Mesenchymal stem cell (in vitro differentiated cells and primary cell): Measurements from ENCODE around the gene CNIH4.

Experiments
- DNase-seq: peaks from one replicate; pipeline ENCODE4 v3.0.0-alpha.2; 2013
- H2AFZ ChIP-seq: one replicate; pipeline ENCODE4 v1.6.1; 2013; ENCODE audit warnings: low read depth, mild to moderate bottlenecking, control low read depth, inconsistent platforms, low read length, moderate library complexity
- H2AK5ac ChIP-seq: 2 replicates; pipeline ENCODE4 v1.6.1; 2013; ENCODE audit warnings: low read length, moderate library complexity, mild to moderate bottlenecking, inconsistent platforms; ENCODE audit not compliant: severe bottlenecking
- H2BK120ac ChIP-seq: one replicate; pipeline ENCODE4 v1.6.1; 2013; ENCODE audit warnings: low read depth, mild to moderate bottlenecking, inconsistent platforms, low read length, moderate library complexity
- H2BK12ac ChIP-seq, 2 experiments: one replicate each; pipeline ENCODE4 v1.6.1; 2013; ENCODE audit warnings: inconsistent platforms in 2 of 2, low read length in 2 of 2, mild to moderate bottlenecking in 2 of 2, moderate library complexity in 2 of 2, control low read depth in 1 of 2
- H2BK15ac ChIP-seq: one replicate; pipeline ENCODE4 v1.6.1; 2013; ENCODE audit warnings: mild to moderate bottlenecking, low read depth, inconsistent platforms; ENCODE audit not compliant: poor library complexity, severe bottlenecking
- H2BK5ac ChIP-seq: 2 replicates; pipeline ENCODE4 v1.6.1; 2013; ENCODE audit warnings: low read depth, mild to moderate bottlenecking, low read length, control low read depth, inconsistent platforms; ENCODE audit not compliant: poor library complexity, severe bottlenecking
- H3K14ac ChIP-seq, 2 experiments: one replicate each; pipeline ENCODE4 v1.6.1; 2013; ENCODE audit warnings: inconsistent platforms in 2 of 2, low read length in 2 of 2, control low read depth in 1 of 2, mild to moderate bottlenecking in 1 of 2, moderate library complexity in 1 of 2
- H3K18ac ChIP-seq, 2 experiments: one replicate each; pipeline ENCODE4 v1.6.1; 2013; ENCODE audit warnings: inconsistent platforms in 2 of 2, low read length in 2 of 2, control low read depth in 1 of 2, low read depth in 1 of 2, mild to moderate bottlenecking in 1 of 2
- H3K23ac ChIP-seq, 2 experiments: one replicate each; pipeline ENCODE4 v1.6.1; 2013; ENCODE audit warnings: inconsistent platforms in 2 of 2, low read length in 2 of 2, mild to moderate bottlenecking in 2 of 2, moderate library complexity in 2 of 2, control low read depth in 1 of 2
- H3K27ac ChIP-seq: 2 replicates; pipeline ENCODE4 v1.5.1; 2013; ENCODE audit warnings: mild to moderate bottlenecking, moderate library complexity, low read length, control low read depth, inconsistent platforms; ENCODE audit not compliant: poor library complexity, severe bottlenecking
- H3K27me3 ChIP-seq, 2 experiments: 2 replicates each; pipeline versions ENCODE4 v1.6.1 to v1.7.0; 2013; ENCODE audit warnings: low read length in 2 of 2, mild to moderate bottlenecking in 2 of 2, moderate library complexity in 2 of 2, control low read depth in 1 of 2, inconsistent platforms in 1 of 2; ENCODE audit not compliant: control insufficient read depth in 1 of 2, insufficient read depth in 1 of 2
- H3K36me3 ChIP-seq, 2 experiments: 2 replicates each; pipeline versions ENCODE4 v1.6.1 to v1.7.0; 2013; ENCODE audit warnings: low read length in 2 of 2, control low read depth in 1 of 2, inconsistent platforms in 1 of 2, low read depth in 1 of 2, mild to moderate bottlenecking in 1 of 2; ENCODE audit not compliant: insufficient read depth in 2 of 2, control insufficient read depth in 1 of 2
- H3K4ac ChIP-seq, 2 experiments: one replicate each; pipeline ENCODE4 v1.6.1; 2013; ENCODE audit warnings: inconsistent platforms in 2 of 2, low read length in 2 of 2, mild to moderate bottlenecking in 2 of 2, moderate library complexity in 2 of 2, control low read depth in 1 of 2, low read depth in 1 of 2
- H3K4me1 ChIP-seq: 2 replicates; pipeline ENCODE4 v1.6.1; 2013; ENCODE audit warnings: low read depth, low read length, control low read depth; ENCODE audit not compliant: control insufficient read depth, insufficient read depth
- H3K4me2 ChIP-seq: 2 replicates; pipeline ENCODE4 v1.6.1; 2013; ENCODE audit warnings: low read length, mild to moderate bottlenecking, inconsistent platforms; ENCODE audit not compliant: poor library complexity, severe bottlenecking
- H3K4me3 ChIP-seq, 2 experiments: 2 replicates each; pipeline versions ENCODE4 v1.5.1 to v1.7.0; 2013; ENCODE audit warnings: low read length in 2 of 2, mild to moderate bottlenecking in 2 of 2, control low read depth in 1 of 2, low read depth in 1 of 2; ENCODE audit not compliant: insufficient read depth in 1 of 2
- H3K79me1 ChIP-seq: replicated peaks from 2 replicates; pipeline ENCODE4 v1.6.1; 2013; ENCODE audit warnings: mild to moderate bottlenecking, control low read depth, low read length, inconsistent platforms; ENCODE audit not compliant: poor library complexity, severe bottlenecking
- H3K9ac ChIP-seq: 2 replicates; pipeline ENCODE4 v1.7.0; 2013; ENCODE audit warnings: mild to moderate bottlenecking, low read length, moderate library complexity
- H3K9me3 ChIP-seq: 2 replicates; pipeline ENCODE4 v1.7.0; 2013; ENCODE audit warnings: mild to moderate bottlenecking, low read length; ENCODE audit not compliant: control insufficient read depth
- H4K8ac ChIP-seq: one replicate; pipeline ENCODE4 v1.6.1; 2013; ENCODE audit warnings: inconsistent platforms, mild to moderate bottlenecking, low read length, moderate library complexity
- H4K91ac ChIP-seq: one replicate; pipeline ENCODE4 v1.6.1; 2013; ENCODE audit warnings: mild to moderate bottlenecking, low read length, inconsistent platforms
- WGBS: methylation state at CpG from one replicate; pipeline ENCODE4 v1.1.7; 2013; ENCODE audit warnings: mixed read lengths; 5-methylcytosine and 5-hydroxymethylcytosine counted together

The CNIH4 gene

DNA sequence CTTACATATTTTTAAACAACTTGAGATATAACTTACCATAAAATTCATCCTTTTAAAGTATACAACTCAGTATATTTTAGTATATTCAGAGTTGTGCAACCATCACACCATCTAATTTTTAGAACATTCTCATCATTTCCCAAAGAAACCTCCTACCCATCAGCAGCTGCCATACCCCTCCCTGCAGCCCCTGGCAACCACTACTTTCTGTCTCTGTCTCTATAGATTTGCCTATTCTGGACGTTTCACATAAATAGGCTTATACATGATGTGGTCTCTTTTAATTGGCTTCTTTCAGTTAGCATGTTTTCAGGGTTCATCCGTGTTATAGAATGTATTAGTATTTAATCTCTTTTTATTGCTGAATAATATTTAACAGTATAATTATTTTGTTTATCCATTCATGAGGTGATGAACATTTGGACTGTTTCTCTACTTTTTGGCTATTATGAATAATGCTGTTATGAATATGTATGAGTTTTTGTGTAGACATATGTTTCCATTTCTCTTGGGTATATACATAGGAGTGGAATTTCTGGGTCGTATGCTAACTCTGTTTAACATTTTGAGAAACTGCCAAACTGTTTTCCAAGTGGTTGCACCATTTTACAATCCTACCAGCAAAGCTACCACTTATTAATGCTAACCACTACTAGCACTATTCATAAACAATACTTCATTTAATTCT, 48.4 kb downstream of the CNIH4 start:
- H3K79me1 ChIP-seq, result peaks cover 5% of the 10 kb centered on the region
- H3K9me3 ChIP-seq, result no peaks in the 10 kb centered on the region
- no peak overlapping the region for H2AK5ac ChIP-seq
- H3K9ac ChIP-seq, result no peak overlapping the region
- H2BK12ac ChIP-seq, result no peak overlapping the region
- no peak overlapping the region for H2AFZ ChIP-seq
- peaks cover 21 to 94% of the 10 kb centered on the region in 2 experiments for H3K36me3 ChIP-seq
- H3K4me1 ChIP-seq, result peaks cover 2% of the 10 kb centered on the region
- H3K27ac ChIP-seq, result no peak overlapping the region
- H3K4me3 ChIP-seq, result no peak overlapping the region
- no peak for DNase-seq
- no peak overlapping the region for H3K14ac ChIP-seq
- no peak overlapping the region for H2BK5ac ChIP-seq
- no peak overlapping the region for H2BK120ac ChIP-seq
- no peak overlapping the region for H3K4ac ChIP-seq
- no peak overlapping the region for H4K8ac ChIP-seq
- no peak overlapping the region for H3K4me2 ChIP-seq
- 100% methylated on average over 1 of the region's 3 CpGs for WGBS
- no peak overlapping the region for H2BK15ac ChIP-seq
- no peak overlapping the region for H4K91ac ChIP-seq
- H3K27me3 ChIP-seq, result no peaks in the 10 kb centered on the region
- no peak overlapping the region for H3K18ac ChIP-seq
- no peak overlapping the region for H3K23ac ChIP-seq

GRCh38 chr1:224405604-224405970, 48.9 kb downstream of the CNIH4 start:
- DNase-seq, result no peak
- no peak overlapping the region for H3K4me2 ChIP-seq
- no peak overlapping the region for H2BK5ac ChIP-seq
- H3K23ac ChIP-seq, result no peak overlapping the region
- no peak overlapping the region for H2BK120ac ChIP-seq
- no peak overlapping the region for H2AFZ ChIP-seq
- H3K4me1 ChIP-seq, result peaks cover 2% of the 10 kb centered on the region
- H3K4ac ChIP-seq, result no peak overlapping the region
- no peaks in the 10 kb centered on the region for H3K9me3 ChIP-seq
- peaks cover 20 to 94% of the 10 kb centered on the region in 2 experiments for H3K36me3 ChIP-seq
- no peak overlapping the region for H4K8ac ChIP-seq
- no peak overlapping the region for H3K9ac ChIP-seq
- H3K18ac ChIP-seq, result no peak overlapping the region
- no peak overlapping the region for H3K4me3 ChIP-seq
- no peak overlapping the region for H3K14ac ChIP-seq
- H3K79me1 ChIP-seq, result peaks cover 6% of the 10 kb centered on the region
- H3K27ac ChIP-seq, result no peak overlapping the region
- no peak overlapping the region for H2BK12ac ChIP-seq
- no peak overlapping the region for H2BK15ac ChIP-seq
- H3K27me3 ChIP-seq, result no peaks in the 10 kb centered on the region
- 96% methylated on average over 2 of the region's 2 CpGs for WGBS
- no peak overlapping the region for H4K91ac ChIP-seq
- H2AK5ac ChIP-seq, result no peak overlapping the region

DNA sequence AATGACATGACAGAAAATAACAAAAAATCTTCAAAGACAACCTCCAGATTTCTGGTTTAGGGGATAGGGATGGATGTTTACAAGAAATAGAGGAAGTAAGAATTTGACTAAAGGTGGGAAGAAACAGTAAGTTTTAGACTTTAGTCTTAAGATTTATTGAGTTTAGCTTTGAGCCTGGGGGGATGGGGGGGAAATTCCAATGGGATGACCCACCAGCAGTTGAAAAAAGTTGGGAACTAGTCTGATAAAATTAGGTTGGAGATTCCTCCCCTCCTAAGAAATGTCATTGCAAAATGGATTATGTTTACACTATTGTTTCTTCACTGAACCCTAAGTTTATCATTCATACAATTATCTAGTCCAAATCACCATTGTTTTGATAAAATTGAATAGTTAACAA, 49.5 kb downstream of the CNIH4 start:
- no peak overlapping the region for H2AK5ac ChIP-seq
- H3K14ac ChIP-seq, result no peak overlapping the region
- H3K9ac ChIP-seq, result no peak overlapping the region
- H3K18ac ChIP-seq, result no peak overlapping the region
- H3K4me2 ChIP-seq, result no peak overlapping the region
- H4K91ac ChIP-seq, result no peak overlapping the region
- no peak overlapping the region for H2BK5ac ChIP-seq
- no peak overlapping the region for H2BK12ac ChIP-seq
- H4K8ac ChIP-seq, result no peak overlapping the region
- no peak overlapping the region for H3K27ac ChIP-seq
- H3K4me3 ChIP-seq, result no peak overlapping the region
- no peak for DNase-seq
- peak overlapping the region; percentile 19 for H2BK120ac ChIP-seq
- H3K4ac ChIP-seq, result no peak overlapping the region
- H3K79me1 ChIP-seq, result peaks cover 6% of the 10 kb centered on the region
- H3K27me3 ChIP-seq, result no peaks in the 10 kb centered on the region
- H2BK15ac ChIP-seq, result no peak overlapping the region
- no peaks in the 10 kb centered on the region for H3K9me3 ChIP-seq
- H3K4me1 ChIP-seq, result peaks cover 2% of the 10 kb centered on the region
- H3K23ac ChIP-seq, result no peak overlapping the region
- peaks cover 20 to 94% of the 10 kb centered on the region in 2 experiments for H3K36me3 ChIP-seq
- no peak overlapping the region for H2AFZ ChIP-seq

- Histone ChIP-seq H2AFZ (no peak overlapping the region), H3K4ac (no peak overlapping the region), H2AK5ac (no peak overlapping the region), H3K23ac (no peak overlapping the region), H2BK5ac (no peak overlapping the region), H3K9me3 (no peaks in the 10 kb centered on the region), H2BK15ac (no peak overlapping the region), H3K27ac (no peak overlapping the region), H2BK12ac (no peak overlapping the region), H3K4me1 (peaks cover 2% of the 10 kb centered on the region), H3K79me1 (peaks cover 8% of the 10 kb centered on the region), H3K4me2 (no peak overlapping the region), H3K18ac (no peak overlapping the region), H2BK120ac (no peak overlapping the region), H3K4me3 (no peak overlapping the region), H3K14ac (no peak overlapping the region), H3K9ac (no peak overlapping the region), H4K8ac (no peak overlapping the region), H3K36me3 (peaks cover 20 to 95% of the 10 kb centered on the region in 2 experiments), H4K91ac (no peak overlapping the region), H3K27me3 (no peaks in the 10 kb centered on the region)
- DNase-seq, result no peak
- 95% methylated on average over 7 of the region's 7 CpGs for WGBS
Measured at GRCh38 chr1:224407571-224408293, 51.1 kb downstream of the CNIH4 start.
